NCI-H146 (cell line): ENCODE data around the gene TMSB10.
"Not testable (repeated sequence)": the region's sequence is repeated elsewhere in the genome, so short reads cannot be mapped to it uniquely, and the experiment has no call there.

ENCODE experiments used
- DNase-seq: peaks from one replicate; lab custom pipeline; 2025; lab: John Stamatoyannopoulos, UW

Gene TMSB10

GRCh38 chr2:84905181-84906107 lies at the start of gene TMSB10:
Gene TMSB10 (plus strand): TSS chr2:84905656.
- peak; percentile 84 for DNase-seq

- no peak for DNase-seq
Observed at GRCh38 chr2:84855731-84856130, 49.7 kb upstream of the TMSB10 start.

GRCh38 chr2:84856787-84857186 lies 48.7 kb upstream of the TMSB10 start:
- no peak for DNase-seq

DNA sequence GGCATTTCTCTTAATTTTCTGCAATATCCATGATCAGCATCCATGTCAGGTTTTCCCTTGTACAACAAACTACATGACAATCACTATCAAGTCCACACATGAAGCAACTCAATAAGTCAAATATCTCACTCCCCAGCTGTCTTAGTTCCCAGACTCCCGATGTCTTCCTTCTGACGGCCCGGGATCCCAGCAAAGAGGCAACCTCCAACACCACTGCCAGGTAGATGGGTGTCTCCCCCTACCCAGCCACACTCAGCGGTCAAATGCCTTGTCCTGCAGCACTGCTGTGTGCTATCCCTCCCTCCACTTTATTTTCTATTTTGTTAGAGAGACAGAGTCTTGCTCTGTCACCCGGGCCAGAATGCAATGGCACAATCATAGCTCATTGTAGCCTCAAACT lies 47.9 kb upstream of the TMSB10 start:
- no peak for DNase-seq

GRCh38 chr2:84858123-84858522 lies 47.3 kb upstream of the TMSB10 start:
- DNase-seq, result no peak

DNA sequence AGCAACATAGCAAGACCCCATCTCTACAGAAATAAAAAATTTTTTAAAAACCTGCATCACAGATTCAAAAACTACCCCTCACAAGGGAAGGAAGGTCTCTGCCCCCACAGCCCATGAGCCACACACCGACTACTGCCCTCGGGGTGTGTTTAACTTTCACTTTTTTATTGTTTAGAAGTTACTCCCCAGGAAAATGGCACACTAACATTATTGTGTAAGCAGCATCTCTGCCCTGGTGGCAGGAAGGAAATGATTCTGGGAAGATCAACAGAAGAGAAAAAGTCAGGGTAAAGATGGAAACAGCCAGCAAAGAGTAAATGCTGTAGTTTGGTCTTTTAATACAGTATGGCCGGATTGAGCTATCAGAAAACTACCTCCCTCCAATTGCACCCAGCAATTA lies 46.5 kb upstream of the TMSB10 start:
- no peak for DNase-seq

- DNase-seq, result no peak
Observed at GRCh38 chr2:84861539-84861938, 43.9 kb upstream of the TMSB10 start.

GRCh38 chr2:84862006-84862405 lies 43.5 kb upstream of the TMSB10 start:
- DNase-seq, result no peak

DNA sequence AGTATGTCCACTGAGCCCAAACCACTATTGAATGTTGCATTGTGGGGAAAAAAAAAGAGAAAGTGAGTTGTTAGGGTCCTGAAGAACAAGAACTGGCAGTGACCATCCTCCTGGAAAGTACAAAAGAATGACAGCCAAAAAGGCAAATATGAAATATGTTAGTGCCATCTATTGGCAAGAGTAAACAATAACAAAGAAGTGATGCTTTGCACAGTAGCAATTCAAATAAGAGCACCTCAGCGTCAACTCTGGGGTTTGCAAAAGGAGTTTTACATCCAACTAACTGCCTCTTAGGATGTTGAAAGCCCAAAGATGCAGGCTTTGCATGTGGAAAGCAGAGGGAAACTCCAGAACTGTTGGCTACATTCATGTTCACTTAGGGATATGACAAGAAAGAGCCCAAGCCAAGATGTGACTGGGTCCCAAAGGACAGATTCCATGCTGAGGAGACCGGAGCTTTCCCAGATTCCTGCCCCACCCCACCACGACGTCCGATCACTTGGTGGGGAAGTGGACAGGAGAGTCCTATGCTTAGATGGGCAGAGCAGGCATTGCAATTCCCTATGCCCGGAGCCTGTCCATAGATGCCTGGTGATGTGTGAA lies 40.2 kb upstream of the TMSB10 start:
- no peak for DNase-seq

- no peak for DNase-seq
Observed at GRCh38 chr2:84866122-84866521, 39.3 kb upstream of the TMSB10 start.

- not testable (repeated sequence) for DNase-seq
Observed at GRCh38 chr2:84868327-84868726, 37.1 kb upstream of the TMSB10 start.

DNA sequence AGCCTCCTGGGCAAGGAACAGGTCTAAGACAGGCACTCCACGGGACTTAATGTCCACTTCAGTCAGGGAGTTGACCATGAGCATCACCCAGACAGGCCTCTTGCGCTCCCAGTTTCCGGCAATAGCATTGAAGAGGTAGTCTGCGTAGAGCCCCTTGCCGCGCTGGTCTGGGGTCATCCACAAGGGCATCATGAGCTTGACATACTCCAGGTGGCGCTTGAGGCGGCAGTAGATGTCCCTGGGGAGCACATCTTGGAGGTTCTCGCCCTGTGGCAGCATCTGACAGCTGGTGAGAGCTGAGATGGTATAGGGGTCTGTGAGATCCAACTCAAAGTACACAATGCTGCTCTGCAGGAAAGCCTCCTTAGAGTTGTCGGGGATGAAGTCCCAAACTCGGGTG lies 35.1 kb upstream of the TMSB10 start:
- no peak for DNase-seq

DNA sequence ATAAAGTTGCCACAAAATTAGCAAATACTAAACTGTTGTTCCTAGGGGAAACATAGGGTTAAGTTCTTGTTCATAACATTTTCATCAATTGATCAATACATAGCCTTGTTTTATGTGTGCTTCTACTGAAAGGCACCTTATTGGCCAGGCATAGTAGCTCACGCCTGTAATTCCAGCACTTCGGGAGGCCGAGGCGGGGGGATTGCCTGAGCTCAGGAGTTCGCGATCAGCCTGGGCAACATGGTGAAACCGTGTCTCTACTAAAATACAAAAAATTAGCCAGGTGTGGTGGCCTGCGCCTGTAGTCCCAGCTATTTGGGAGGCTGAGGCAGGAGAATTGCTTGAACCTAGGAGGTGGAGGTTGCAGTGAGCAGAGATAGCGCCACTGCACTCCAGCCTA lies 32.8 kb upstream of the TMSB10 start:
- not testable (repeated sequence) for DNase-seq

GRCh38 chr2:84873350-84873749 lies 32.1 kb upstream of the TMSB10 start:
- no peak for DNase-seq

GRCh38 chr2:84874381-84875212 lies 30.9 kb upstream of the TMSB10 start:
- DNase-seq, result no peak

DNA sequence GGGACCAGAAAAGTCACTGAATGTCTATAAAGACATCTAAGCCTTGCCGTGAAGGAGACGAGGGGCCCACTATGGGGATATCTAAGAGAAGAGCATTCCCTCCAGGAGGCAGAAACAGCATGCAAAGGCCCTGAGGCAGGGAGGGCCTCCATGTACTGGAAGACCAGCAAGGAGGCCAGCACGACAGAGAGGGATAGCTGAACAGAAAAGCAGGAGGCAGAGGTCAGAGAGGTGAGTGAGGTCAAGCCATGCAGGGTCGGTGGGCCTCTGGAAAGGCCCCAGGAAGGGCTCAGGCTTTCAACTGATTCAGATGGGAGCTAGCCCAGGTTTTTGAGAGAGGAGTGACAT lies 30.3 kb upstream of the TMSB10 start:
- no peak for DNase-seq

DNA sequence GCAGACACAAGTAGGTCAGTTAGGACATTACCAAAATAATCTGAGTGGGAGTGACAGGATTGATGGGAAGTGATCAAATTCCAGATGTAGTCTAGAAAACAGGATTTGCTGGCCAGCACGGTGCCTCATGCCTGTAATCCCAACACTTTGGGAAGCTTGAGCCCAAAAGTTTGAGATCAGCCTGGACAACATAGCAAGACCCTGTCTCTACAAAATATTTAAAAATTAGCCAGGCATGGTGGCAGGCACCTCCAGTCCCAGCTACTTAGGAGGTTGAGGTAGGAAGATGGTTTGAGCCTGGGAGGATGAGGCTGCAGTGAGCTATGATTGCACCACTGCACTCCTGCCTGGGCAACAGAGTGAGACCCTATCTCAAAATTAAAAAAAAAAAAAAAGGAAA lies 29.8 kb upstream of the TMSB10 start:
- DNase-seq, result not testable (repeated sequence)

GRCh38 chr2:84876369-84876768 lies 29.1 kb upstream of the TMSB10 start:
- DNase-seq, result no peak

DNA sequence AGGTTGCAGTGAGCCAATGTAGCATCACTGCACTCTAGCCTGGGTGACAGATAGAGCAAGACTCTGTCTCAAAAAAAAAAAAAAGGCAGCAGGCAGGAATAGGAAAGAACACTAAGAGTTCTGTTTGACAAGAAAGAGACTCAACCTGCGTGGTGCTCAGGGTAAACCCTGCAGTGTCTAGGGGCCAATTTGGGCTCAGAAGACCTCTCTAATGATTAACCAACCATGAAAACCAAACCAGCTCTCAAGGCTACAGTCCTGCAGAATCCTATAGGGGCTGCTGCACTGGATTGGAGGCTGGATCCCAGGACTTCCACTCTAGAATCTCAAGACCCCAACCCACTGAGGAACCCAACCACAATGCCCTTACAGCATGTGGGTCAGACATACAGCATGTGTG lies 27.0 kb upstream of the TMSB10 start:
- DNase-seq, result no peak

DNA sequence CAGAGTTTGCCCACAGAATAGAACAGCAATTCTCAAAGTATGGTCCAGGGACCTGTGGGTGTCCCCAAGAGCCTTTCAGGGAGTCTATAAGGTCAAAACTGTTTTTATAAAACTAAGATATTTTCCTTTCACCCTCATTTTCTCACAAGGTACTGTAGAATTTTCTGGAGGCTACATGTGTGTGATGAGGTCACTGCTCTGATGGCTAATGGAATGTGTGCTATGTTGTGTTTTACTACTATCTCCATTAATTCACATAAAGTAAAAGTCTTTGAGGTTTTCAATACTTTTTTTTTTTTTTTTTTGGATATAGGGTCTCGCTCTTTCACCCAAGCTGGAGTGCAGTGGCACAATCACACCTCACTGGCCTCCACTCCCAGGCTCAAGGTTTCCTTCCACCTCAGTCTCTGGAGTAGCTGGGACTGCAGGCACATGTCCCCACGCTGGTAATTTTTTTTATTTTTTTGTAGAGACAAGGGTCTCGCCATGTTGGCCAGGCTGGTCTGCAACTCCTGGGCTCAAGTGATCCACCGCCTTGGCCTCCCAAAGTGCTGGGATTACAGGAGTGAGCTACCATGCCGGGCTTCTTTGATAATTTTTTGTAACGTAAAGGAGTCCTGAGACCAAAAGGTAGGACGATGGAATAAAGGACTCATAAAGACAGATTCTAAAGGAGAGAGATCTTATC lies 26.4 kb upstream of the TMSB10 start:
- DNase-seq, result no peak

DNA sequence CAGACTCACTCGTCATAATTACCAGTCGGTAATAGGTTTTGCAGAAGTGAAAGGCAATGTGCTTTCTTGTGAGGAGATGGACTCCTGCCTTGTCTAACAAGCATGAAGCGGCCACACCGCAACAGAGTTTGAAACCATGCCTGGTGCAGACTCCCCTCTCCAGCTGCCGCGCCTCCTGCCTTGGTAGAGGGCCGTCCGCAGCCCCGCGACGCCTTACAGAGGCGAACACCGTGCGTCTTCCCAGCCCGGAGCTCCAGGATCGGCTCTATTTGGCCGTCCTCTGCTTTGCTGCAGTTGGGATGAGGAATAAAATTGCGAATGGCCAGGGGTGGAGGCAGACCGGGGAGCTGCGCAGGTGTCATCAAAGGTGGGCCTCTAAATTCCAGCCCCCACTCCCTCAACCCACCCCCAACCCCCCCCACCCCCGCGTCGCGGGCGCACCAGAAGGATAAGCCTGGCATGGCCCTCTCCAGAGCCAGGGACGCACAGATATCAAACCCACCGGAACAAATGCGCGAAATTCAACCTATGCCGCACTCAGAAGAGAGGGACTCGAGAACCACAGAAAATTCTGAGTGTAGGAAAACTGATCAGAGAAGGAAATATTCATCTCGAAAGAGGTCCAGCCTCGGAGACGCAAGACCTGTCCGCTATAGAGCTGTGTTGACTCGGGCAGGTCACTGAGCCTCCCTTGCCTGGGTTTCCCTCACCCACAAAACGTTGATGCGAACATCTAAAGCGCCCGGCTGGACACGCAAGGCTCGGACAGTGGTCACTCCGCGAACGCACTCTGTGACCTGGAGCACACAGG lies 25.7 kb upstream of the TMSB10 start:
- no peak for DNase-seq

DNA sequence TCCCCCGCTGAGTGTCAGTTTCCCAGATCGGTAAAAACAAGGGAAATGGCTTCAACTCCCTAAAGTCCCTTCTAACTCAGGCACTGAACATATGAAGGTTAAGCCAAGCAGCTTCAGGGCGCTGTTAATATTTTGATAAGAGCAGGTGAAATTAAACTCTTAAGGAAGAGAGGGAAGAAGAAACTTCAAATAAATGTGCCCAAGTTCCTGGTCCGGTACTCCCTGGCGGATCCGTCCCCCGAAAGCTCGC lies 25.1 kb upstream of the TMSB10 start:
- DNase-seq, result no peak
